ENCODE measurements around the gene HAP1. TPM values are rescaled to one million over a fixed set of nuclear protein-coding genes. Genes with fewer than 3 reads are reported as not detected.

HAP1 gene
- polyA plus RNA-seq, 2 of the 4 experiments (the other 2 are of a cell fraction) = 1.6 to 2.2 TPM

DNA sequence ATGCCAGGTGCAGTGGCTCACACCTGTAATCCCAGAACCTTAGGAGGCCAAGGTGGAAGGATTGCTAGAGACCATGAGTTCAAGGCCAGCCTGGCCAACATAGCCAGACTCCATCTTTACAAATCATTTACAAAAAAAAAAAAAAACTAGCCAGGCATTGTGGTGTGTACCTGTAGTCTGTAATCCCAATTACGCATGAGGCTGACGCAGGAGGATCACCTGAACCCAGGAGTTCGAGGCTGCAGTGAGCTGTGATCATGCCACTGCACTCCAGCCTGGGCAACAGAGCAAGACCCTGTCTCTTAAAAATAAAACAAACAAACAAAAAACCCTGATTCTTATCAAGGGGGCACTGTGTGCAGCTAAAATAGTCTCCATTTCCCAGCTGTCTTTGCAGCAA lies 16.8 kb upstream of the HAP1 start:
- ATAC-seq = no peak
- Histone ChIP-seq H3K4me3 (no peak overlapping the region), H3K27ac (no peak overlapping the region), H3K4me1 (no peaks in the 10 kb centered on the region), H3K9me3 (no peaks in the 10 kb centered on the region), H3K4me2 (no peak overlapping the region)
- no peak for TF ChIP-seq ZSCAN20 (CRISPR knock-in tag; IDR thresholded peaks at IDR 0.05)
- 0 out of 2 replicates have a peak, but pooled peaks have one; percentile 8 for TF ChIP-seq POLR2AphosphoS2 (conservative IDR thresholded peaks at IDR 0.05; ENCODE audit: low read length)
- DNase-seq (ENCODE audit: low read depth in 1 of 2, low spot score in 1 of 2) = no peak
- no peak for FAIRE-seq
- POLR2A ChIA-PET = no interaction called here
- WGBS (ENCODE audit: missing lambda C conversion rate) = 55% methylated on average over 3 of the region's 3 CpGs
- CTCF ChIA-PET = interaction anchor here (0.6 to 96.0 kb wide), 6 partner anchors 9 to 130 kb away, joined by 3 to 3262 read pairs (median 4); partner anchors contain the start of genes FKBP10, JUP and P3H4

DNA sequence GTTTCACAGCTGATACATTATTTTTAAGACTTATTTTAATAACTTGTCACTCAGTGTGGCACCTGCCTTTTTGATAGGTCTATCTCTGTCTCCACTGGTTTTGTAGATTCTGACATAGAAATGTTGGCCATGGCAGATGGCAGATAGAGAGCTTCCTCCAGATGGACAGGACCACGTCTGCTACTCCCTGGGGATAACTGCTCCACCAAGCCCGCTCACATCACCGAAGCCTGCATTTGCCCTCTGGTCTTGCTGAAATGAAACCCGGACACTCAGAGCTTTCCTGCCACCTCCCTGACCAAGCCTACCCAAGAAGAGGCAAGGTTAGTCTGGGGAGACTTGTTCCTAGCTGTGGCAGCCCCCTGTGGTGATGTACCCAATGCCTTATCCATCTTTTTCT lies 16.4 kb upstream of the HAP1 start:
- FAIRE-seq (no peak), ATAC-seq (no peak), DNase-seq (ENCODE audit: low read depth in 1 of 2, low spot score in 1 of 2) (no peak)
- H3K4me3 ChIP-seq = no peak overlapping the region
- POLR2A ChIA-PET = interaction anchor here (1.2 kb wide), 1 partner anchor 16 kb away, joined by 3 read pairs; the partner anchor contains the start of gene HAP1
- CTCF ChIA-PET = interaction anchor here (1.0 to 96.0 kb wide), 5 partner anchors 9 to 37 kb away, joined by 3 to 3262 read pairs (median 5); partner anchors contain the start of genes FKBP10, JUP and P3H4
- H3K9me3 ChIP-seq = no peaks in the 10 kb centered on the region
- 84% methylated on average over 4 of the region's 4 CpGs for WGBS (ENCODE audit: missing lambda C conversion rate)
- H3K4me2 ChIP-seq = no peak overlapping the region
- H3K4me1 ChIP-seq = no peaks in the 10 kb centered on the region
- H3K27ac ChIP-seq = no peak overlapping the region
- TF ChIP-seq, protein P1, sequence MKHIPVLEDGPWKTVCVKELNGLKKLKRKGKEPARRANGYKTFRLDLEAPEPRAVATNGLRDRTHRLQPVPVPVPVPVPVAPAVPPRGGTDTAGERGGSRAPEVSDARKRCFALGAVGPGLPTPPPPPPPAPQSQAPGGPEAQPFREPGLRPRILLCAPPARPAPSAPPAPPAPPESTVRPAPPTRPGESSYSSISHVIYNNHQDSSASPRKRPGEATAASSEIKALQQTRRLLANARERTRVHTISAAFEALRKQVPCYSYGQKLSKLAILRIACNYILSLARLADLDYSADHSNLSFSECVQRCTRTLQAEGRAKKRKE (CRISPR knock-in tag; IDR thresholded peaks at IDR 0.05; ENCODE audit: low read depth) = no peak
- TF ChIP-seq RNF2 (IDR thresholded peaks at IDR 0.05; ENCODE audit: borderline replicate concordance, low read depth) = no peak
- TF ChIP-seq FOSL2 (IDR thresholded peaks at IDR 0.05) = no peak
- TF ChIP-seq FOSL2 (CRISPR knock-in tag; IDR thresholded peaks at IDR 0.05) = no peak
- no peak for TF ChIP-seq ESRRA (IDR thresholded peaks at IDR 0.05; ENCODE audit: borderline replicate concordance, low read length)
- TF ChIP-seq MYC (IDR thresholded peaks at IDR 0.05; ENCODE audit: borderline replicate concordance, low read length) = no peak

DNA sequence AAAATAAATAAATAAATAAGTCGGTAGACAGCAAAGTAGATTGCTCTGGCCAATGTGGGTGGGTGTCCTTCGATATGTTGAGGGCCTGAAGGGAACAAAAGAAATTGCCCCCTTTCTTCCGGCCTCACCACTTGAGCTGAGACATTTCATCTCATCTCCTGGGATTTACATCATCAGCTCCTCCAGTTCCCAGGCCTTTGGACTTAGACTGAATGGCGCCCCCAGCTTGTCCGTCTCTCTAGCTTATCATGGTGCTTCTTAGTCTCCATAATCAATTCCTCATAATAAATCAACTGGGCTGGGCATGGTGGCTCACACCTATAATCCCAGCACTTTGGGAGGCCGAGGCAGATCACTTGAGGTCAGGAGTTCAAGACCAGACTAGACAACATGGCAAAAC lies 13.8 kb upstream of the HAP1 start:
- DNase-seq (ENCODE audit: low read depth in 1 of 2, low spot score in 1 of 2) = no peak
- no peak overlapping the region for H3K4me2 ChIP-seq
- H3K9me3 ChIP-seq = no peaks in the 10 kb centered on the region
- no peak for FAIRE-seq
- no peaks in the 10 kb centered on the region for H3K4me1 ChIP-seq
- ChIA-PET POLR2A (interaction anchor here (0.6 kb wide), 1 partner anchor 53 kb away, joined by 4 read pairs; no protein-coding TSS in a partner anchor), CTCF (interaction anchor here (0.9 to 96.0 kb wide), 4 partner anchors 10 to 73 kb away, joined by 3 to 3262 read pairs (median 8); partner anchors contain the start of genes FKBP10, JUP and P3H4)
- TF ChIP-seq CHD4 (IDR thresholded peaks at IDR 0.05; ENCODE audit: borderline replicate concordance) = no peak
- no peak for TF ChIP-seq NPAS2 (CRISPR knock-in tag; IDR thresholded peaks at IDR 0.05; ENCODE audit: borderline replicate concordance)
- TF ChIP-seq RAD21 (conservative IDR thresholded peaks at IDR 0.05 in 1 of 2, IDR thresholded peaks at IDR 0.05 in 1 of 2) = no peak
- no peak for TF ChIP-seq BHLHE40 (IDR thresholded peaks at IDR 0.05; ENCODE audit: low read depth, low read length)
- no peak for TF ChIP-seq ZFP36 (IDR thresholded peaks at IDR 0.05; ENCODE audit: borderline replicate concordance, partially characterized antibody)
- TF ChIP-seq MAFK (IDR thresholded peaks at IDR 0.05; ENCODE audit: partially characterized antibody) = no peak
- TF ChIP-seq TFCP2L1 (CRISPR knock-in tag; IDR thresholded peaks at IDR 0.05) = no peak
- TF ChIP-seq FOSL2 (IDR thresholded peaks at IDR 0.05) = no peak
- no peak for TF ChIP-seq FOSL2 (CRISPR knock-in tag; IDR thresholded peaks at IDR 0.05)
- no peak for TF ChIP-seq SMC3 (IDR thresholded peaks at IDR 0.05)
- no peak for TF ChIP-seq SREBF2 (IDR thresholded peaks at IDR 0.05)
- no peak for TF ChIP-seq RARB (CRISPR knock-in tag; IDR thresholded peaks at IDR 0.05)
- TF ChIP-seq HOXB13 (CRISPR knock-in tag; IDR thresholded peaks at IDR 0.05; ENCODE audit: low read depth) = no peak
- no peak for TF ChIP-seq HOXB5 (CRISPR knock-in tag; IDR thresholded peaks at IDR 0.05)
- no peak for TF ChIP-seq KDM1A (IDR thresholded peaks at IDR 0.05; ENCODE audit: low read depth)
- no peak for TF ChIP-seq ZC3H11A (IDR thresholded peaks at IDR 0.05)
- no peak for TF ChIP-seq RFX5 (IDR thresholded peaks at IDR 0.05)
- TF ChIP-seq NFE2L2 (conservative IDR thresholded peaks at IDR 0.05; ENCODE audit: low read length) = no peak
- no peak for TF ChIP-seq POLR2AphosphoS2 (conservative IDR thresholded peaks at IDR 0.05; ENCODE audit: low read length)
- TF ChIP-seq ZNF302 (CRISPR knock-in tag; IDR thresholded peaks at IDR 0.05) = no peak
- no peak overlapping the region for H3K27ac ChIP-seq
- no peak overlapping the region for H3K4me3 ChIP-seq
- ATAC-seq = no peak; a peak in 1 of 6 replicates
- WGBS (ENCODE audit: missing lambda C conversion rate) = 86% methylated on average over 6 of the region's 6 CpGs
